SK-N-SH (cell line): ENCODE data around the gene CEP170B. TPM values are rescaled to one million over a fixed set of nuclear protein-coding genes. Genes with fewer than 3 reads are reported as not detected.

ENCODE experiments used
- CTCF ChIA-PET: fragments of 300-600, 350-600 bp; formaldehyde crosslinking; extraction: SDS; loops from one replicate; lab custom pipeline; 2021; lab: Yijun Ruan, JAX
- POLR2A ChIA-PET: fragments of 350-600 bp; sonication (Branson Sonifier 250); formaldehyde crosslinking; extraction: SDS; loops from one replicate; lab custom pipeline; 2020; ENCODE audit warnings: antibody characterized with exemption, inconsistent platforms; lab: Yijun Ruan, JAX
- DNase-seq: peaks from one replicate; pipeline ENCODE4 v3.0.0; 2012
- H2AFZ ChIP-seq: fragments of 200-600 bp; sonication (generic); 2 replicates; pipeline ENCODE4 v1.8.1; 2016; ENCODE audit warnings: antibody characterized with exemption, mild to moderate bottlenecking, low read depth
- H3F3A ChIP-seq: fragments of 200-600 bp; sonication (generic); replicated peaks from 2 replicates; pipeline ENCODE3; 2016; ENCODE audit warnings: antibody characterized with exemption, mild to moderate bottlenecking; ENCODE audit not compliant: insufficient read depth
- H3K27ac ChIP-seq, 2 experiments: fragments of 200-500 bp in 1 of 2; fragments of 200-600 bp in 1 of 2; sonication (Bioruptor generic) in 1 of 2; sonication (generic), shearing (Covaris generic) in 1 of 2; 2 replicates each; pipeline versions ENCODE4 v1.5.1 to v1.6.1; 2014 to 2016; ENCODE audit warnings: low read depth in 2 of 2, inconsistent platforms in 1 of 2, low read length in 1 of 2, mild to moderate bottlenecking in 1 of 2, mixed read lengths in 1 of 2
- H3K27me3 ChIP-seq: fragments of 200-600 bp; sonication (generic), shearing (Covaris generic); 2 replicates; pipeline ENCODE4 v1.6.1; 2016; ENCODE audit warnings: mixed run types; ENCODE audit not compliant: insufficient read depth
- H3K36me3 ChIP-seq, 2 experiments: fragments of 200-500 bp in 1 of 2; fragments of 200-600 bp in 1 of 2; sonication (Bioruptor generic) in 1 of 2; sonication (generic) in 1 of 2; replicated peaks in 1 of 2; 2 replicates each; pipeline versions ENCODE3 to v1.5.1; 2014 to 2016; ENCODE audit warnings: low read length in 1 of 2, mild to moderate bottlenecking in 1 of 2; ENCODE audit not compliant: insufficient read depth in 2 of 2, control insufficient read depth in 1 of 2
- H3K4me1 ChIP-seq, 2 experiments: fragments of 200-500 bp in 1 of 2; fragments of 200-600 bp in 1 of 2; sonication (Bioruptor generic) in 1 of 2; sonication (generic), shearing (Covaris generic) in 1 of 2; 2 replicates each; pipeline versions ENCODE4 v1.5.1 to v1.6.1; 2014 to 2016; ENCODE audit warnings: low read depth in 1 of 2, low read length in 1 of 2, mixed run types in 1 of 2; ENCODE audit not compliant: insufficient read depth in 2 of 2, control insufficient read depth in 1 of 2
- H3K4me2 ChIP-seq: fragments of 200-600 bp; sonication (generic), shearing (Covaris generic); 2 replicates; pipeline ENCODE4 v1.6.1; 2017; ENCODE audit warnings: mixed run types
- H3K4me3 ChIP-seq, 2 experiments: fragments of 200-500 bp in 1 of 2; fragments of 200-600 bp in 1 of 2; sonication (Bioruptor generic) in 1 of 2; sonication (generic), shearing (Covaris generic) in 1 of 2; 2 replicates each; pipeline versions ENCODE4 v1.5.1 to v1.8.1; 2014 to 2016; ENCODE audit warnings: low read depth in 2 of 2, inconsistent platforms in 1 of 2, low read length in 1 of 2, mild to moderate bottlenecking in 1 of 2, mixed read lengths in 1 of 2, moderate library complexity in 1 of 2
- H3K79me2 ChIP-seq: fragments of 200-600 bp; sonication (generic); 2 replicates; pipeline ENCODE4 v1.8.1; 2017; ENCODE audit warnings: mild to moderate bottlenecking; ENCODE audit not compliant: insufficient read depth
- H3K9ac ChIP-seq: fragments of 200-600 bp; sonication (generic); 2 replicates; pipeline ENCODE4 v1.6.1; 2017; ENCODE audit warnings: mixed run types
- H3K9me2 ChIP-seq: fragments of 200-600 bp; sonication (generic); 2 replicates; pipeline ENCODE4 v1.6.1; 2017; ENCODE audit warnings: mixed run types
- H3K9me3 ChIP-seq: fragments of 200-600 bp; sonication (generic); 2 replicates; pipeline ENCODE4 v1.6.1; 2017; ENCODE audit warnings: mixed run types, mild to moderate bottlenecking, moderate library complexity
- H4K20me1 ChIP-seq: fragments of 200-600 bp; sonication (generic); 2 replicates; pipeline ENCODE4 v1.6.1; 2017; ENCODE audit warnings: mild to moderate bottlenecking, mixed run types; ENCODE audit not compliant: insufficient read depth
- CTCF ChIP-seq: fragments of 200-600 bp; sonication (generic); IDR thresholded peaks from 2 replicates; pipeline ENCODE4 v1.6.1; 2017; ENCODE audit warnings: antibody characterized with exemption, mild to moderate bottlenecking, moderate library complexity
- EP300 ChIP-seq, 2 experiments: IDR thresholded peaks; 2 replicates each; pipeline versions ENCODE4 v1.4.0 to v1.6.1; 2012; ENCODE audit warnings: borderline replicate concordance in 1 of 2, low read depth in 1 of 2, low read length in 1 of 2
- FOSL2 ChIP-seq: IDR thresholded peaks from 2 replicates; pipeline ENCODE4 v1.4.0; 2012; ENCODE audit warnings: low read depth, mild to moderate bottlenecking, moderate library complexity, borderline replicate concordance
- RFX5 ChIP-seq: IDR thresholded peaks from 2 replicates; pipeline ENCODE4 v1.6.1; 2012; ENCODE audit warnings: mild to moderate bottlenecking, improper control_type of control experiment, low read length
- USF1 ChIP-seq: IDR thresholded peaks from 2 replicates; pipeline ENCODE4 v1.4.0; 2012; ENCODE audit warnings: low read depth, borderline replicate concordance
- WGBS: methylation state at CpG from one replicate; pipeline ENCODE4 v1.1.6; 2017; ENCODE audit warnings: low lambda C conversion rate; 5-methylcytosine and 5-hydroxymethylcytosine counted together
- polyA plus RNA-seq, 3 experiments: library from polyadenylated mRNA; depleted of rRNA; stranded (reverse); fragments of >200 nt; gene quantifications; 2 replicates each; pipeline ENCODE4 v1.2.3, GENCODE V29; 2012

The CEP170B gene
- polyA plus RNA-seq, 1 of the 3 experiments (the other 2 are of a cell fraction) = 11.0 TPM

- ChIA-PET CTCF (interaction anchor here (0.7 to 2.7 kb wide), 6 partner anchors 9 to 110 kb away, joined by 3 to 20 read pairs (median 3); no protein-coding TSS in a partner anchor), POLR2A (no interaction called here)
- H3F3A ChIP-seq = peaks cover 3% of the 10 kb centered on the region
- no peak for DNase-seq
- H3K4me3 ChIP-seq = no peak overlapping the region
- H3K9ac ChIP-seq = no peak overlapping the region
- H3K27ac ChIP-seq = no peak overlapping the region
- no peaks in the 10 kb centered on the region for H3K9me2 ChIP-seq
- H3K27me3 ChIP-seq = no peaks in the 10 kb centered on the region
- no peak overlapping the region for H2AFZ ChIP-seq
- peaks cover 0 to 5% of the 10 kb centered on the region in 2 experiments; a peak in 1 of 4 replicates for H3K4me1 ChIP-seq
- no peaks in the 10 kb centered on the region for H3K79me2 ChIP-seq
- H3K4me2 ChIP-seq = no peak overlapping the region
- 86% methylated on average over 2 of the region's 2 CpGs for WGBS
- no peaks in the 10 kb centered on the region for H4K20me1 ChIP-seq
- H3K36me3 ChIP-seq = peaks cover 7 to 13% of the 10 kb centered on the region in 2 experiments
- TF ChIP-seq RFX5 (no peak), USF1 (no peak)
- H3K9me3 ChIP-seq = no peaks in the 10 kb centered on the region
Observed at GRCh38 chr14:104935955-104936354, 70.9 kb downstream of the CEP170B start.

- POLR2A ChIA-PET = no interaction called here
- peaks cover 7 to 18% of the 10 kb centered on the region in 2 experiments for H3K36me3 ChIP-seq
- no peak overlapping the region for H3K4me2 ChIP-seq
- H3F3A ChIP-seq = peaks cover 3% of the 10 kb centered on the region
- no peak overlapping the region for H2AFZ ChIP-seq
- H3K9me2 ChIP-seq = no peaks in the 10 kb centered on the region
- H3K9me3 ChIP-seq = no peaks in the 10 kb centered on the region
- no peaks in the 10 kb centered on the region for H3K27me3 ChIP-seq
- H3K9ac ChIP-seq = no peak overlapping the region
- 78% methylated on average over 9 of the region's 10 CpGs for WGBS
- no peak for TF ChIP-seq EP300 (IDR thresholded peaks at IDR 0.05; ENCODE audit: borderline replicate concordance in 1 of 2, low read depth in 1 of 2, low read length in 1 of 2)
- H3K27ac ChIP-seq = no peak overlapping the region
- no peak for DNase-seq
- H3K79me2 ChIP-seq = no peaks in the 10 kb centered on the region
- CTCF ChIA-PET = interaction anchor here (1.2 to 1.9 kb wide), 4 partner anchors 9 to 109 kb away, joined by 3 to 9 read pairs (median 5); no protein-coding TSS in a partner anchor
- no peaks in the 10 kb centered on the region for H4K20me1 ChIP-seq
- peaks cover 0 to 5% of the 10 kb centered on the region in 2 experiments; a peak in 1 of 4 replicates for H3K4me1 ChIP-seq
- H3K4me3 ChIP-seq = no peak overlapping the region
Observed at GRCh38 chr14:104936361-104937155, 71.5 kb downstream of the CEP170B start.

GRCh38 chr14:104937161-104937560, 72.1 kb downstream of the CEP170B start:
- Histone ChIP-seq H3K4me2 (no peak overlapping the region), H4K20me1 (no peaks in the 10 kb centered on the region), H3K4me1 (peaks cover 0 to 5% of the 10 kb centered on the region in 2 experiments; a peak in 1 of 4 replicates), H3F3A (peaks cover 3% of the 10 kb centered on the region), H3K4me3 (no peak overlapping the region), H3K9ac (no peak overlapping the region), H3K79me2 (no peaks in the 10 kb centered on the region), H3K9me3 (no peaks in the 10 kb centered on the region), H3K36me3 (peaks cover 7 to 23% of the 10 kb centered on the region in 2 experiments), H3K27ac (no peak overlapping the region), H3K27me3 (no peaks in the 10 kb centered on the region), H2AFZ (no peak overlapping the region), H3K9me2 (no peaks in the 10 kb centered on the region)
- no peak for DNase-seq
- POLR2A ChIA-PET = no interaction called here
- 63% methylated on average over 3 of the region's 4 CpGs for WGBS
- TF ChIP-seq EP300 (IDR thresholded peaks at IDR 0.05; ENCODE audit: borderline replicate concordance in 1 of 2, low read depth in 1 of 2, low read length in 1 of 2) = no peak
- TF ChIP-seq FOSL2 = no peak
- TF ChIP-seq CTCF = no peak
- CTCF ChIA-PET = interaction anchor here (0.6 to 1.9 kb wide), 5 partner anchors 8 to 214 kb away, joined by 3 to 9 read pairs (median 3); no protein-coding TSS in a partner anchor
